SU-DHL-6 (cell line): ENCODE results near the gene MSH2.
A peak's percentile ranks its signal among the peaks of the same experiment; 100 is the strongest.

Source experiments
- H2AFZ ChIP-seq: fragments of 200-600 bp; sonication (generic); 2 replicates; pipeline ENCODE4 v1.6.1; 2014; ENCODE audit warnings: low read depth, mild to moderate bottlenecking, moderate library complexity, mixed read lengths, antibody characterized with exemption, low read length; ENCODE audit not compliant: severe bottlenecking
- H3F3A ChIP-seq: fragments of 200-600 bp; shearing (Covaris generic); 2 replicates; pipeline ENCODE4 v1.6.0; 2016; ENCODE audit warnings: antibody characterized with exemption, mild to moderate bottlenecking; ENCODE audit not compliant: insufficient read depth
- H3K27ac ChIP-seq: fragments of 200-600 bp; sonication (generic); 2 replicates; pipeline ENCODE4 v1.5.1; 2016; ENCODE audit warnings: low read depth, mild to moderate bottlenecking, low read length, moderate library complexity, mixed read lengths
- H3K27me3 ChIP-seq: fragments of 200-600 bp; sonication (generic), shearing (Covaris generic); 2 replicates; pipeline ENCODE4 v1.6.0; 2014; ENCODE audit warnings: mild to moderate bottlenecking, low read length
- H3K36me3 ChIP-seq: fragments of 200-600 bp; sonication (generic); 2 replicates; pipeline ENCODE4 v1.6.1; 2014; ENCODE audit warnings: mild to moderate bottlenecking, low read length, mixed read lengths
- H3K4me2 ChIP-seq: fragments of 300-600, 200-600 bp; shearing (Covaris generic), sonication (generic); 2 replicates; pipeline ENCODE4 v1.6.0; 2014; ENCODE audit warnings: low read length, low read depth, mild to moderate bottlenecking; ENCODE audit not compliant: poor library complexity, severe bottlenecking
- H3K4me3 ChIP-seq: fragments of 200-600 bp; sonication (generic); 2 replicates; pipeline ENCODE4 v1.5.1; 2014; ENCODE audit warnings: antibody characterized with exemption, low read length, mild to moderate bottlenecking, mixed read lengths; ENCODE audit not compliant: insufficient read depth, poor library complexity, severe bottlenecking
- H3K79me2 ChIP-seq: fragments of 200-600 bp; sonication (generic); 2 replicates; pipeline ENCODE4 v1.6.1; 2014; ENCODE audit warnings: mild to moderate bottlenecking, low read length, moderate library complexity; ENCODE audit not compliant: insufficient read depth
- H3K9ac ChIP-seq: fragments of 200-600 bp; sonication (generic); 2 replicates; pipeline ENCODE4 v1.7.0; 2014; ENCODE audit warnings: mild to moderate bottlenecking, low read length
- H3K9me2 ChIP-seq: fragments of 200-600 bp; sonication (generic); replicated peaks from 2 replicates; pipeline ENCODE4 v1.6.1; 2014; ENCODE audit warnings: low read length; ENCODE audit not compliant: insufficient read depth
- H3K9me3 ChIP-seq: fragments of 200-600 bp; sonication (generic); 2 replicates; pipeline ENCODE4 v1.6.1; 2014; ENCODE audit warnings: low read length, mixed read lengths; ENCODE audit not compliant: insufficient read depth
- H4K20me1 ChIP-seq: fragments of 200-600 bp; sonication (generic); 2 replicates; pipeline ENCODE4 v1.6.1; 2014; ENCODE audit warnings: low read depth, mild to moderate bottlenecking, antibody characterized with exemption, low read length, moderate library complexity, mixed read lengths
- CTCF ChIP-seq: fragments of 200-600 bp; sonication (generic); IDR thresholded peaks from one replicate; pipeline ENCODE4 v1.5.1; 2017; ENCODE audit warnings: antibody characterized with exemption, mild to moderate bottlenecking, low read length, moderate library complexity; ENCODE audit not compliant: insufficient read depth, poor library complexity, severe bottlenecking
- EZH2phosphoT487 ChIP-seq: fragments of 200-600 bp; sonication (generic), shearing (Covaris generic); conservative IDR thresholded peaks from 2 replicates; pipeline ENCODE4 v1.6.1; 2018; ENCODE audit warnings: mild to moderate bottlenecking, antibody characterized with exemption, low read length, moderate library complexity, mixed read lengths

Gene MSH2

GRCh38 chr2:47484396-47484795, 81.4 kb downstream of the MSH2 start:
- no peaks in the 10 kb centered on the region for H3K27me3 ChIP-seq
- TF ChIP-seq CTCF (no peak), EZH2phosphoT487 (no peak)
- H3K4me2 ChIP-seq, result no peak overlapping the region
- H2AFZ ChIP-seq, result no peak overlapping the region
- H3K4me3 ChIP-seq, result no peak overlapping the region
- H3K27ac ChIP-seq, result no peak overlapping the region
- peaks cover 27% of the 10 kb centered on the region; the same call in 1 of the 2 replicates for H3F3A ChIP-seq
- H3K79me2 ChIP-seq, result no peaks in the 10 kb centered on the region
- H3K9ac ChIP-seq, result no peak overlapping the region
- H4K20me1 ChIP-seq, result no peaks in the 10 kb centered on the region
- H3K36me3 ChIP-seq, result peaks cover 38% of the 10 kb centered on the region
- no peaks in the 10 kb centered on the region for H3K9me3 ChIP-seq
- no peaks in the 10 kb centered on the region for H3K9me2 ChIP-seq

DNA sequence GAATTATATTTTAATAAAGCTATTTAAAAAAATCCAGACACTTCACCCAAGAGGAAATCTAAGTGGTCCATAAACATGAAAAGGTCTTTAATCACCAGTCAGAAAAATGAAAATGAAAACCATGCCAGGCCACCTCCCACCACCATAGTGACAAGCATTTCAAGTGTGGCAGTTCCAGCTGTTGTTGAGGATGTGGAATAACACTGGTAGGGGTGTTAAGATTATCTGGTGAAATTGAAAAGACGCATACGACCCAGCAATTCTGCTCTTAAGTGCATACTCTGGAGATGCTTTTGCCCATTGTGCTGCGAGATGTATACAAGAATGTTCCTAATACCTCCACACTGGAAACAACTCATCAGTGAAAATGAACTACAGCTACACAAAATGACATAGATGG, 82.2 kb downstream of the MSH2 start:
- peaks cover 31% of the 10 kb centered on the region for H3F3A ChIP-seq
- H3K9ac ChIP-seq, result no peak overlapping the region
- H3K27ac ChIP-seq, result no peak overlapping the region
- no peaks in the 10 kb centered on the region for H3K9me2 ChIP-seq
- peaks cover 35% of the 10 kb centered on the region for H3K36me3 ChIP-seq
- no peak for TF ChIP-seq CTCF
- no peak for TF ChIP-seq EZH2phosphoT487
- no peaks in the 10 kb centered on the region for H4K20me1 ChIP-seq
- H2AFZ ChIP-seq, result no peak overlapping the region
- H3K9me3 ChIP-seq, result no peaks in the 10 kb centered on the region
- no peak overlapping the region for H3K4me2 ChIP-seq
- H3K27me3 ChIP-seq, result no peaks in the 10 kb centered on the region
- no peaks in the 10 kb centered on the region for H3K79me2 ChIP-seq
- H3K4me3 ChIP-seq, result no peak overlapping the region

DNA sequence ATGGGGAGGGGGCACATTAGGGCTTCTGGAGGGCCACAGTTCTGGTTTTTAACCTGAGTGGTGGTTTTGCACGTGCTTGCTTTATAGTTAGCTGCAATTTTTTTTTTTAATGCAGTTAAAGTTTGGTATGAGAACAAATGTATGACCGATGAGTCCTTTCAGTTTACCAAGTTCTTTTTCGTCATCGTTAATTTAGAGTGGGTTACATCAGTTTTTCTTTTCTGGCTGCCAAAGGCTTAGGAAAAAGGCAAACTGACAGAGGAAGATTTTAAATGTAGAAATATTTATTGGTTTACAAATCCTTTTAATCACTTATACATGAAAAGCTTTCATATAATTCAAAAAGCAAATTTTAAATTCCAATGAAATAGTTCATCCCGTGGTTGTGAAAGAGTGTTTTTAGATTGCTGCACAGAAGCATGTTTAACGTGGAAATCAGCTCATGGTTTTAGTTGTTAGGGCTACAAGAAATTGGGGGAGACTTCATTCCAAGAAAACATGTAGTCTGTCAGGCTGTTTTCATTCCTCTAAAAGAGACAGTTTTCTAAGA, 82.9 kb downstream of the MSH2 start:
- H3K9ac ChIP-seq, result no peak overlapping the region
- peaks cover 29% of the 10 kb centered on the region for H3K36me3 ChIP-seq
- H3F3A ChIP-seq, result peaks cover 31% of the 10 kb centered on the region
- H3K4me2 ChIP-seq, result peak overlapping the region; percentile 32
- no peak overlapping the region for H2AFZ ChIP-seq
- no peaks in the 10 kb centered on the region for H3K79me2 ChIP-seq
- peak overlapping the region; percentile 54; the same call in 1 of the 2 replicates for H3K27ac ChIP-seq
- H3K9me3 ChIP-seq, result no peaks in the 10 kb centered on the region
- no peak for TF ChIP-seq EZH2phosphoT487
- no peak for TF ChIP-seq CTCF
- H3K4me3 ChIP-seq, result no peak overlapping the region
- no peaks in the 10 kb centered on the region for H3K27me3 ChIP-seq
- H4K20me1 ChIP-seq, result no peaks in the 10 kb centered on the region
- no peaks in the 10 kb centered on the region for H3K9me2 ChIP-seq
